Mammary epithelial cell (primary cell): ENCODE measurements around the gene SLC25A17.

ENCODE experiments used
- EZH2 ChIP-seq: IDR thresholded peaks from 2 replicates; pipeline ENCODE4 v1.6.1; 2012; ENCODE audit warnings: low read length, inconsistent platforms, borderline replicate concordance
- TF ChIP-seq, protein P1 (sequence below), 2 donors: IDR thresholded peaks in 1 of 2; conservative IDR thresholded peaks in 1 of 2; 2 replicates each; pipeline ENCODE4 v1.5.1; 2011 to 2012; ENCODE audit warnings: inconsistent platforms in 2 of 2, low read length in 2 of 2, mild to moderate bottlenecking in 2 of 2, control low read depth in 1 of 2, low read depth in 1 of 2; ENCODE audit not compliant: insufficient read depth in 1 of 2; ENCODE audit errors: extremely low read depth in 1 of 2

DNA sequence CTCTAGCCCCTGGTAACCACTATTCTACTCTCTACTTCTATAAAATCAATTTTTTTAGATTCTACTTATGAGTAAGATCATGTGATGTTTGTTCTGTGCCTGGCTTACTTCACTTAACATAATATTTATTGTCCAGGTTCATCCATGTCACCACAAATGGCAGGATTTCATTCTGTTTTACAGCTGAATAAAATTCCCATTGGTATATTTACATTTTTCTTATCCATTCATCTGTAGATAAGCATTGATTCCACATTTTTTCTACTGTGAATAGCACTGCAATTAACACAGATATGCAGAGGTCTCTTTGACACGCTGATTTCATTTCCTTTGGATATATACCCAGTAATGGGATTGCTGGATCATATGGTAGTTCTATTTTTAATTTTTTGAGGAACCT lies 15.8 kb downstream of the SLC25A17 start:
- TF ChIP-seq, protein P1, sequence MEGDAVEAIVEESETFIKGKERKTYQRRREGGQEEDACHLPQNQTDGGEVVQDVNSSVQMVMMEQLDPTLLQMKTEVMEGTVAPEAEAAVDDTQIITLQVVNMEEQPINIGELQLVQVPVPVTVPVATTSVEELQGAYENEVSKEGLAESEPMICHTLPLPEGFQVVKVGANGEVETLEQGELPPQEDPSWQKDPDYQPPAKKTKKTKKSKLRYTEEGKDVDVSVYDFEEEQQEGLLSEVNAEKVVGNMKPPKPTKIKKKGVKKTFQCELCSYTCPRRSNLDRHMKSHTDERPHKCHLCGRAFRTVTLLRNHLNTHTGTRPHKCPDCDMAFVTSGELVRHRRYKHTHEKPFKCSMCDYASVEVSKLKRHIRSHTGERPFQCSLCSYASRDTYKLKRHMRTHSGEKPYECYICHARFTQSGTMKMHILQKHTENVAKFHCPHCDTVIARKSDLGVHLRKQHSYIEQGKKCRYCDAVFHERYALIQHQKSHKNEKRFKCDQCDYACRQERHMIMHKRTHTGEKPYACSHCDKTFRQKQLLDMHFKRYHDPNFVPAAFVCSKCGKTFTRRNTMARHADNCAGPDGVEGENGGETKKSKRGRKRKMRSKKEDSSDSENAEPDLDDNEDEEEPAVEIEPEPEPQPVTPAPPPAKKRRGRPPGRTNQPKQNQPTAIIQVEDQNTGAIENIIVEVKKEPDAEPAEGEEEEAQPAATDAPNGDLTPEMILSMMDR (conservative IDR thresholded peaks at IDR 0.05 in 1 of 2, IDR thresholded peaks at IDR 0.05 in 1 of 2; ENCODE audit: extremely low read depth in 1 of 2, insufficient read depth in 1 of 2, low read depth in 1 of 2, low read length in 2 of 2) = no peak
- no peak for TF ChIP-seq EZH2
